ENCODE measurements around the gene RPS3A.

Gene RPS3A

DNA sequence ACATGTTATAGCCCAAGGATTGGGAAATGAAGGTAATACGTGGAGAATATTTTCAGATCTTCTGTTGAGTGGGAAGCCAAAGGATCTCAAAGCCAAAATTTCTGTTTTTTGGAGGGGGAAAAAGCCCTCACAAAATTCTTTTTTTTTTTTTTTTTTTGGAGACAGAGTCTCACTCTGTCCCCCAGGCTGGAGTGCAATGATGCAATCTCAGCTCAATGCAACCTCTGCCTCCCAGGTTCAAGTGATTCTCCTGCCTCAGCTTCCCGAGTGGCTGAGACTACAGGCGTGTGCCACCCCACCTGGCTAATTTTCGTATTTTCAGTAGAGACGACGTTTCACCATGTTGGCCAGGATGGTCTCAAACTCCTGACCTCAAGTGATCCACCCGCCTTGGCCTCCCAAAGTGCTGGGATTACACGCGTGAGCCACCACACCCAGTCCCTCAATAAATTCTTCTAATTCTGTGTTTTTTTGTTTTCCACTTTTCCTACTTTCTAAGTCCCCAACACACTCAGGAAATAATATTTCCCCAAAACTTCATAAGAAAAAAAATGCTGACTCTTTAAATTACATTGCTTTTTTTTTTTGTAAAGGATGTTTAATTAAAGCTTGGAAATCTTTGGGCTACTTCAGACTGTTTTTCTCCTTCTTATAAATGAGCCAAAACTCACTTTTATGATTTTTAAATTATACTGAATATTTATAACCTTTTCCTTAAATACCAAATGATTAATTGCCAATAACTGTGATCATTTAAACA is 51.6 kb downstream of the RPS3A start:
- Histone ChIP-seq H3K9me3 (ENCODE audit: low read depth, low read length) (no peaks in the 10 kb centered on the region), H3K4me3 (no peak overlapping the region), H3K36me3 (ENCODE audit: insufficient read depth, low read length) (no peaks in the 10 kb centered on the region), H3K9ac (ENCODE audit: insufficient read length) (peak overlapping the region; percentile 20), H3K27ac (no peak overlapping the region)
- TF ChIP-seq POLR2AphosphoS5 (IDR thresholded peaks at IDR 0.05; ENCODE audit: borderline replicate concordance, low read depth, low read length) (no peak), EZH2 (IDR thresholded peaks at IDR 0.05) (no peak), FOXP2 (optimal IDR thresholded peaks at IDR 0.05; ENCODE audit: control extremely low read depth, extremely low read length, insufficient read depth) (no peak)
- no peak for DNase-seq (ENCODE audit: low read depth, low spot score)

- DNase-seq (ENCODE audit: low read depth, low spot score), result no peak
- no peak overlapping the region for H3K4me3 ChIP-seq
- H3K9ac ChIP-seq (ENCODE audit: insufficient read length), result no peak overlapping the region
- TF ChIP-seq POLR2AphosphoS5 (IDR thresholded peaks at IDR 0.05; ENCODE audit: borderline replicate concordance, low read depth, low read length), result no peak
- TF ChIP-seq FOXP2 (optimal IDR thresholded peaks at IDR 0.05; ENCODE audit: control extremely low read depth, extremely low read length, insufficient read depth), result no peak
- TF ChIP-seq EZH2 (IDR thresholded peaks at IDR 0.05), result no peak
- no peaks in the 10 kb centered on the region for H3K9me3 ChIP-seq (ENCODE audit: low read depth, low read length)
- peak overlapping the region; percentile 21; the same call in 1 of the 2 replicates for H3K27ac ChIP-seq
- no peaks in the 10 kb centered on the region for H3K36me3 ChIP-seq (ENCODE audit: insufficient read depth, low read length)
Measured at GRCh38 chr4:151152028-151152427, 52.6 kb downstream of the RPS3A start.

DNA sequence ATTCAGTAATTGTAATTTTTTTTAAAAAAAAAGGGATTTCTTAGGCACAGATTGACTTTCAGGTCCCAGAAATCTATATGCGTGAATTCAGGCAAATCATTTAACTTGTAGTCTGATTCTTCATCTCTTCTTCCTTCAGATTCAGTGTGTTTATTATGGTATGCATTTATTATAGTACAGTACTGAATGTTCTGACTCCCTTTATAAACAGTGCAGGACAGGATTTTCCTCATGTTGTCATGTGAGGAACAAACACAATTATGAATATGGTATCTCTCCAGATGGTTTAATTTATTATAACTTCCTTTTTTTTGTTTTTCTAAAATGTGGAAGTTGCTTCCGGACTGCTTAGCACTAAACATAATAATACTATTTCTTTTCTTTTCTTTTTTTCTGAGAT is 54.2 kb downstream of the RPS3A start:
- no peak overlapping the region for H3K27ac ChIP-seq
- no peak overlapping the region for H3K4me3 ChIP-seq
- no peak overlapping the region for H3K9ac ChIP-seq (ENCODE audit: insufficient read length)
- H3K36me3 ChIP-seq (ENCODE audit: insufficient read depth, low read length), result no peaks in the 10 kb centered on the region
- DNase-seq (ENCODE audit: low read depth, low spot score), result no peak
- H3K9me3 ChIP-seq (ENCODE audit: low read depth, low read length), result no peaks in the 10 kb centered on the region
- TF ChIP-seq EZH2 (IDR thresholded peaks at IDR 0.05), result no peak
- TF ChIP-seq POLR2AphosphoS5 (IDR thresholded peaks at IDR 0.05; ENCODE audit: borderline replicate concordance, low read depth, low read length), result no peak
- no peak for TF ChIP-seq FOXP2 (optimal IDR thresholded peaks at IDR 0.05; ENCODE audit: control extremely low read depth, extremely low read length, insufficient read depth)

Data from SK-N-MC (cell line).